Neural cell (in vitro differentiated cells): Measurements from ENCODE around the gene RPL10A. TPM values are rescaled to one million over a fixed set of nuclear protein-coding genes. Genes with fewer than 3 reads are reported as not detected.

Source experiments
- H2AFZ ChIP-seq: fragments of 200-600, 300-800 bp; sonication (generic), shearing (Covaris generic); 2 replicates; pipeline ENCODE4 v1.6.0; 2014; ENCODE audit warnings: low read depth, mild to moderate bottlenecking, antibody characterized with exemption, low read length, moderate library complexity
- H3F3A ChIP-seq: fragments of 200-600 bp; shearing (Covaris generic); 2 replicates; pipeline ENCODE4 v1.6.1; 2016; ENCODE audit warnings: mild to moderate bottlenecking, moderate library complexity, mixed read lengths, antibody characterized with exemption, low read length; ENCODE audit not compliant: insufficient read depth, poor library complexity, severe bottlenecking
- H3K27ac ChIP-seq: fragments of 200-600, 300-800 bp; sonication (generic), shearing (Covaris generic); 2 replicates; pipeline ENCODE4 v1.5.1; 2014; ENCODE audit warnings: mild to moderate bottlenecking, low read length, moderate library complexity
- H3K27me3 ChIP-seq: fragments of 300-800, 200-600 bp; sonication (generic), shearing (Covaris generic); 2 replicates; pipeline ENCODE4 v1.6.0; 2014; ENCODE audit warnings: mild to moderate bottlenecking, low read depth, low read length, moderate library complexity; ENCODE audit not compliant: insufficient read depth
- H3K36me3 ChIP-seq: fragments of 300-800, 200-600 bp; sonication (generic), shearing (Covaris generic); 2 replicates; pipeline ENCODE4 v1.5.1; 2014; ENCODE audit warnings: mild to moderate bottlenecking, antibody characterized with exemption, low read length, moderate library complexity; ENCODE audit not compliant: insufficient read depth
- H3K4me2 ChIP-seq: fragments of 300-800, 200-600 bp; sonication (generic), shearing (Covaris generic); 2 replicates; pipeline ENCODE4 v1.6.0; 2014; ENCODE audit warnings: mild to moderate bottlenecking, low read length
- H3K4me3 ChIP-seq: fragments of 300-800, 200-600 bp; sonication (generic), shearing (Covaris generic); 2 replicates; pipeline ENCODE4 v1.5.1; 2014; ENCODE audit warnings: mild to moderate bottlenecking, low read length, moderate library complexity
- H3K79me2 ChIP-seq: fragments of 200-600 bp; shearing (Covaris generic); replicated peaks from 2 replicates; pipeline ENCODE4 v1.6.0; 2014; ENCODE audit warnings: mild to moderate bottlenecking, low read length, moderate library complexity; ENCODE audit not compliant: insufficient read depth
- H3K9ac ChIP-seq: fragments of 300-800, 200-600 bp; sonication (generic), shearing (Covaris generic); 2 replicates; pipeline ENCODE4 v1.6.1; 2016; ENCODE audit warnings: mild to moderate bottlenecking, low read length, mixed read lengths
- H3K9me2 ChIP-seq: fragments of 200-600 bp; shearing (Covaris generic); 2 replicates; pipeline ENCODE4 v1.6.1; 2016; ENCODE audit warnings: mild to moderate bottlenecking, low read length, mixed read lengths; ENCODE audit not compliant: insufficient read depth
- H3K9me3 ChIP-seq: fragments of 200-600, 300-800 bp; sonication (generic), shearing (Covaris generic); 2 replicates; pipeline ENCODE4 v1.6.1; 2016; ENCODE audit warnings: mild to moderate bottlenecking, mixed run types, low read length, moderate library complexity, mixed read lengths
- H4K20me1 ChIP-seq: fragments of 200-600 bp; shearing (Covaris generic); 2 replicates; pipeline ENCODE4 v1.6.1; 2016; ENCODE audit warnings: mild to moderate bottlenecking, mixed run types; ENCODE audit not compliant: insufficient read depth
- CTCF ChIP-seq: fragments of 450-650 bp; IDR thresholded peaks from 2 replicates; pipeline ENCODE4 v1.5.1; 2014; ENCODE audit warnings: antibody characterized with exemption, mild to moderate bottlenecking, moderate library complexity; ENCODE audit not compliant: poor library complexity, severe bottlenecking
- EP300 ChIP-seq: fragments of 450-650 bp; conservative IDR thresholded peaks from 2 replicates; pipeline ENCODE4 v1.6.1; 2014; ENCODE audit warnings: antibody characterized with exemption, mild to moderate bottlenecking, moderate library complexity; ENCODE audit not compliant: poor library complexity, severe bottlenecking
- EZH2 ChIP-seq: fragments of 200-600, 300-800 bp; shearing (Covaris generic), sonication (generic); IDR thresholded peaks from 2 replicates; pipeline ENCODE4 v1.6.1; 2014; ENCODE audit warnings: antibody characterized with exemption, low read length, borderline replicate concordance, mild to moderate bottlenecking; ENCODE audit not compliant: insufficient read depth, poor library complexity, severe bottlenecking
- MXI1 ChIP-seq: fragments of 450-650 bp; conservative IDR thresholded peaks from 2 replicates; pipeline ENCODE4 v1.6.1; 2014; ENCODE audit warnings: antibody characterized with exemption, mild to moderate bottlenecking; ENCODE audit not compliant: poor library complexity, severe bottlenecking
- POLR2AphosphoS5 ChIP-seq: IDR thresholded peaks from 2 replicates; pipeline ENCODE4 v1.6.1; 2012
- RAD21 ChIP-seq: fragments of 450-650 bp; conservative IDR thresholded peaks from 2 replicates; pipeline ENCODE4 v1.6.1; 2014; ENCODE audit warnings: antibody characterized with exemption, mild to moderate bottlenecking, moderate library complexity
- REST ChIP-seq: IDR thresholded peaks from 2 replicates; pipeline ENCODE4 v1.6.1; 2012; ENCODE audit warnings: borderline replicate concordance
- SMC3 ChIP-seq: fragments of 450-650 bp; conservative IDR thresholded peaks from 2 replicates; pipeline ENCODE4 v1.6.1; 2014; ENCODE audit warnings: antibody characterized with exemption, mild to moderate bottlenecking, moderate library complexity; ENCODE audit not compliant: poor library complexity
- TAF1 ChIP-seq: IDR thresholded peaks from 2 replicates; pipeline ENCODE4 v1.6.1; 2012; ENCODE audit warnings: low read depth
- polyA plus RNA-seq: library from polyadenylated mRNA; depleted of rRNA; stranded (reverse); fragments of >200 nt; gene quantifications from 2 replicates; pipeline ENCODE4 v1.2.3, GENCODE V29; 2014

RPL10A gene
- polyA plus RNA-seq, 1 donor from 2014 or later = 1,049 TPM

GRCh38 chr6:35451354-35452182, 16.6 kb upstream of the RPL10A start:
- Histone ChIP-seq H3K9me3 (no peaks in the 10 kb centered on the region), H3K4me2 (peak overlapping the region; percentile 5), H3K36me3 (no peaks in the 10 kb centered on the region), H4K20me1 (no peaks in the 10 kb centered on the region), H3K9me2 (no peaks in the 10 kb centered on the region), H3F3A (no peaks in the 10 kb centered on the region), H2AFZ (peak overlapping the region; percentile 27), H3K9ac (peak overlapping the region; percentile 61), H3K27ac (no peak overlapping the region), H3K27me3 (no peaks in the 10 kb centered on the region), H3K4me3 (peak overlapping the region; percentile 81), H3K79me2 (no peaks in the 10 kb centered on the region)
- TF ChIP-seq SMC3 = no peak
- no peak for TF ChIP-seq TAF1
- TF ChIP-seq POLR2AphosphoS5 = no peak
- no peak for TF ChIP-seq EP300
- TF ChIP-seq MXI1 = no peak
- TF ChIP-seq CTCF = no peak

GRCh38 chr6:35452183-35453090, 15.8 kb upstream of the RPL10A start, which contains the start of gene FANCE:
Gene FANCE (plus strand): TSS chr6:35452338. CDS start chr6:35452546, 208 bp downstream.
- H4K20me1 ChIP-seq = no peaks in the 10 kb centered on the region
- peak within 1 kb of the TSS; percentile 27 for H2AFZ ChIP-seq
- peak within 1 kb of the TSS; percentile 61 for H3K9ac ChIP-seq
- peak within 1 kb of the TSS; percentile 81 for H3K4me3 ChIP-seq
- H3K9me2 ChIP-seq = no peaks in the 10 kb centered on the region
- H3K27me3 ChIP-seq = no peaks in the 10 kb centered on the region
- H3K4me2 ChIP-seq = peak within 1 kb of the TSS; percentile 28
- no peaks in the 10 kb centered on the region for H3K36me3 ChIP-seq
- no peaks in the 10 kb centered on the region for H3K9me3 ChIP-seq
- H3K27ac ChIP-seq = no peak within 1 kb of the TSS
- no peak for TF ChIP-seq MXI1
- TF ChIP-seq POLR2AphosphoS5 = no peak
- TF ChIP-seq CTCF = peak; percentile 12
- no peaks in the 10 kb centered on the region for H3F3A ChIP-seq
- H3K79me2 ChIP-seq = no peaks in the 10 kb centered on the region

GRCh38 chr6:35453236-35453635, 15.0 kb upstream of the RPL10A start:
- Histone ChIP-seq H3K9me2 (no peaks in the 10 kb centered on the region), H3F3A (no peaks in the 10 kb centered on the region), H3K27me3 (no peaks in the 10 kb centered on the region), H4K20me1 (no peaks in the 10 kb centered on the region), H3K36me3 (no peaks in the 10 kb centered on the region), H3K9me3 (no peaks in the 10 kb centered on the region), H3K4me3 (peak overlapping the region; percentile 81), H3K27ac (no peak overlapping the region), H3K9ac (no peak overlapping the region), H3K79me2 (no peaks in the 10 kb centered on the region), H2AFZ (no peak overlapping the region), H3K4me2 (peak overlapping the region; percentile 28)
- TF ChIP-seq RAD21 (no peak), CTCF (no peak), POLR2AphosphoS5 (no peak), EZH2 (no peak), REST (no peak), SMC3 (no peak), TAF1 (no peak), EP300 (no peak)
